Upper lobe of right lung (tissue), 1 donor: ENCODE measurements around the gene OR5C1. TPM values are rescaled to one million over a fixed set of nuclear protein-coding genes. Genes with fewer than 3 reads are reported as not detected.
"Not testable (repeated sequence)": the region's sequence is repeated elsewhere in the genome, so short reads cannot be mapped to it uniquely, and the experiment has no call there.

ENCODE experiments used
- ATAC-seq: fragments of 200-7000 bp; cut with Tn5 transposase; one replicate; pipeline ENCODE4 v1.9.1; 2020; ENCODE audit warnings: mild to moderate bottlenecking, moderate library complexity
- DNase-seq: peaks from one replicate; pipeline ENCODE4 v3.0.0-alpha.2; 2020
- H3K27ac ChIP-seq: fragments of 200-600 bp; one replicate; pipeline ENCODE4 v1.8.0; 2022
- H3K27me3 ChIP-seq: fragments of 200-600 bp; one replicate; pipeline ENCODE4 v1.8.0; 2022; ENCODE audit warnings: mild to moderate bottlenecking
- H3K36me3 ChIP-seq: fragments of 200-600 bp; one replicate; pipeline ENCODE4 v1.8.0; 2022
- H3K4me1 ChIP-seq: fragments of 200-600 bp; one replicate; pipeline ENCODE4 v1.8.0; 2022
- H3K4me3 ChIP-seq: fragments of 200-600 bp; one replicate; pipeline ENCODE4 v1.8.0; 2022; ENCODE audit warnings: mild to moderate bottlenecking
- H3K9me3 ChIP-seq: fragments of 200-600 bp; one replicate; pipeline ENCODE4 v1.8.0; 2022
- intact Hi-C: fragments of 100-400 bp; cut with DNase I; formaldehyde crosslinking; loops from one replicate; pipeline ENCODE4 v1.11.0; 2022
- total RNA-seq: library from RNA; stranded (reverse); fragmentation: NEBNext Ultra II Directional; extraction: Animal tissue kit (Norgen Biotek cat#: 25700); gene quantifications from one replicate; pipeline ENCODE4 v1.2.1, GENCODE V29; 2021
- TF ChIP-seq, protein P1 (sequence below): fragments of 200-600 bp; IDR thresholded peaks from one replicate; pipeline ENCODE4 v1.8.0; 2022; ENCODE audit warnings: antibody characterized with exemption
- donor health status: DM: no; HTN: yes; CAD: no; lungs with severe emphysema.

OR5C1 gene
- total RNA-seq, 1 donor from 2014 or later, result not detected

DNA sequence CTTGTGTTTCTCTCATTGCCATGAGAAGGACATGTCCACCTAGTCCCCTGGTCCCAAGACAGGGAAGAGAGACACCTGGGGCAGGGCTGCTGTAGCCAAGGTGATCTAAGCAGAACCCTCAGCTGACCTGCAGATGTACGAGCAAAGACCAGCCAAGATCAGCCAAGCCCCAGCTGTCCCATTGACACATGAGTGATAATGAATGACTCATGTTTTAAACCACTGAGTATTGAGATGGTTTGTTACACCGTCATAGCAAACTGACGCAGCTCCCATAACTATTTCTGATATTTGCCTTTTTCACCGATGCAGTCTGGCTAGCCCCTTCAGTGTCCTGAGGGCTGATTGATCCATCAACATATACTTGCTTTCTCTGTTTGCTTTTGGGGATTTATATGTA lies 17.9 kb downstream of the OR5C1 start:
- intact Hi-C loops, result loop anchor here (10.0 kb wide), 1 partner anchor 342 kb away; no protein-coding TSS in a partner anchor
- TF ChIP-seq, protein P1, sequence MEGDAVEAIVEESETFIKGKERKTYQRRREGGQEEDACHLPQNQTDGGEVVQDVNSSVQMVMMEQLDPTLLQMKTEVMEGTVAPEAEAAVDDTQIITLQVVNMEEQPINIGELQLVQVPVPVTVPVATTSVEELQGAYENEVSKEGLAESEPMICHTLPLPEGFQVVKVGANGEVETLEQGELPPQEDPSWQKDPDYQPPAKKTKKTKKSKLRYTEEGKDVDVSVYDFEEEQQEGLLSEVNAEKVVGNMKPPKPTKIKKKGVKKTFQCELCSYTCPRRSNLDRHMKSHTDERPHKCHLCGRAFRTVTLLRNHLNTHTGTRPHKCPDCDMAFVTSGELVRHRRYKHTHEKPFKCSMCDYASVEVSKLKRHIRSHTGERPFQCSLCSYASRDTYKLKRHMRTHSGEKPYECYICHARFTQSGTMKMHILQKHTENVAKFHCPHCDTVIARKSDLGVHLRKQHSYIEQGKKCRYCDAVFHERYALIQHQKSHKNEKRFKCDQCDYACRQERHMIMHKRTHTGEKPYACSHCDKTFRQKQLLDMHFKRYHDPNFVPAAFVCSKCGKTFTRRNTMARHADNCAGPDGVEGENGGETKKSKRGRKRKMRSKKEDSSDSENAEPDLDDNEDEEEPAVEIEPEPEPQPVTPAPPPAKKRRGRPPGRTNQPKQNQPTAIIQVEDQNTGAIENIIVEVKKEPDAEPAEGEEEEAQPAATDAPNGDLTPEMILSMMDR, result no peak
- no peak for DNase-seq

DNA sequence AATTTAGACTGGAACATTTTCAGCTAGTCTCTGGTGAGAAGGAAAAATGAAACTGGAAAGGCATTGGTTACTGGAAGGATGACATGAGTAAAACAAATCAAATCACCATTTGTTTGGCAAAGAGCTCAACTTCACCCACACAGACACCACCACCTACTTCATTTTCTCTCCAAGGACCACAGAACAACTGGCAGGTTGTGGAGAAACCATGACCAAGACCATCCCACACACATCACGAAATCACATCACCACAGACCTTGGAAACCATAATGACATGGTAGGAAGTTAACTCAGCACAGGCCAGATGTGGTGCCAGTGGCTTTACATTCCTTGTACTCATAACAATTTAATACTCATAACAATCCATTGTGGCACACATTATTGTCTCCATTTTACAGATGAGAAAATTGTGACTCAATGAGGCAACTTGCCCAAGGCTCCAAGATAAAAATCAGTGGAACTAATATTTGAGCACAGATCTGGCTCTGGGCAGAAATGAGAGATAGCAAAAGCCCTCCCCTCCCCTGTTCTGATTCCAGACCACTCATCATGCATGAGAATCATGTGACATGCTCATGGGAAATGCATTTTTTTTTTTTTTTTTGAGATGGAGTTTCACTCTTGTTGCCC lies 18.7 kb downstream of the OR5C1 start:
- TF ChIP-seq, protein P1, result no peak
- Histone ChIP-seq H3K9me3 (no peaks in the 10 kb centered on the region), H3K4me1 (no peaks in the 10 kb centered on the region), H3K27me3 (no peaks in the 10 kb centered on the region), H3K4me3 (no peak overlapping the region), H3K27ac (no peak overlapping the region), H3K36me3 (no peaks in the 10 kb centered on the region)
- intact Hi-C loops, result loop anchor here (10.0 kb wide), 1 partner anchor 343 kb away; no protein-coding TSS in a partner anchor
- no peak for DNase-seq
- ATAC-seq, result peak; percentile 30

More for the DNA sequence above, 17.9 kb downstream of the OR5C1 start:
- Histone ChIP-seq H3K9me3 (no peaks in the 10 kb centered on the region), H3K4me1 (no peaks in the 10 kb centered on the region), H3K27me3 (no peaks in the 10 kb centered on the region), H3K36me3 (no peaks in the 10 kb centered on the region), H3K4me3 (no peak overlapping the region), H3K27ac (no peak overlapping the region)
- ATAC-seq, result no peak

DNA sequence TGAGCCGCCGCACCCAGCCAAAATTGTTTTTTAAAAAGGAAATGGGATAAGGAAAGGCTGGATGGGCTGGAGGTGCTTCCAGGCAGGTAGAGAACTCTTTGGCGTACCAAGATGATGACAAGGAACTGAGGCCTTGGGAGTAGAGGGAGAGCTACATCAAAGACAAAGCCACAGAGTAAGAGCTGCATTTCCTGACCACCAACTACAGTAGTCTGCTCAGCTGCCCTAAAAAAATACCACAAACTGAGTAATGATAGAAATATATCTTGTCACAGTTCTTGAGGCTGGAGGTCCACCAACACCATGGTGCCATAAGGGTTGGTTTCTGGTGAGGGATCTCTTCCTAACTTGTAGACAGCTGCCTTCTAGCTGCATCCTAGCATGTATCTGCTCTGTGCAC lies 19.4 kb downstream of the OR5C1 start:
- Histone ChIP-seq H3K4me1 (no peaks in the 10 kb centered on the region), H3K4me3 (no peak overlapping the region), H3K27me3 (no peaks in the 10 kb centered on the region), H3K9me3 (no peaks in the 10 kb centered on the region), H3K36me3 (no peaks in the 10 kb centered on the region), H3K27ac (no peak overlapping the region)
- ATAC-seq (no peak), DNase-seq (no peak)
- TF ChIP-seq, protein P1, result no peak
- intact Hi-C loops, result loop anchor here (10.0 kb wide), 1 partner anchor 343 kb away; no protein-coding TSS in a partner anchor

DNA sequence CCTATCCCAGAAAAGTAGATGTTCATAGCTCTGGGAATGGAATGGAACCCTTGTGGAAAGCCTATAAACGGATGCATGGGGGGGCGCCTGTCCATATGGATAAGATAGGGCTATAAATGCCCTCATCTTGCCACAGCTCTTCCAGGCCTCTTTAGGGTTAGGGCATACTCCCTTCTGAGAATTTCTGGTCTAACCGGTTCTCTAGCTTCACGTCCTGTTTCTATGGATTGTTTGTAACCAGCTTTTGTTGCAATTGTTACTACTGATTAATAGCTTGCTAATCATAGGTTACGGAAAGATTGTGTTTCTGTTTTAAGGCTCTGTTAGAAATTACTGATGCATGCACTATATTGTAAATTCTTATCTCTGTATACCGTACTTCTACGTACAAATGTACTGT lies 20.5 kb downstream of the OR5C1 start:
- not testable (repeated sequence) for H3K36me3 ChIP-seq, H3K27me3 ChIP-seq, H3K4me3 ChIP-seq, H3K9me3 ChIP-seq, ATAC-seq, H3K4me1 ChIP-seq, H3K27ac ChIP-seq, DNase-seq
- intact Hi-C loops, result loop anchor here (10.0 kb wide), 1 partner anchor 344 kb away; no protein-coding TSS in a partner anchor

DNA sequence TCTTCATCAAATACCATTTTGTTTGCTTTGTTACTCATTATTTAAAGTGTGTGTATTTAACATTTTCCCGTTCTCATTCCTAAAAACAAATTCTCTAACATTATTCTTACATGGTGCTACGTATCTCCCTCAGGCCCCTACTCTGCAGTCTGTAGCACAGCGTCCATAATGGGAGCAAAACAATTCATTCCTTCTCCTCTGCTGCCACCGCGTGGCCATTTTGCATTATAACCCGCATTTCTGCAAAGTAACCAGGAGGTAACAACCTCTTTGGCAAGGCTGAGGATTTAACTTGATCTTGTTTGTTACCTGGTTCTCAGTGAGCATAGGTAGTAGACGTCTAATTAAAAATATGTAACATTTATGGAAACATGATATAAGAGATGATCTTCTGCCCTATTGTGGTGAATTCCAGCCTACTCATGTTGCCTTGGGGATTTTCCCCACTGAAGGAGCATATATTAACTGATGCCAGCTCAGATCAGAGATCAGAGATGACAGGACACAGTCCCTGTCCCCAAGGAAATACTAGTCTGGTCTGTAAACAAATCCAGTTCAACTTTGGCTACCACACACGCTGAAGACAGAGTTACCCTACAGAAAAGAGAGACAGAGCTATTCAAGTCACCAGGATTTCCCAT lies 21.7 kb downstream of the OR5C1 start:
- no peak overlapping the region for H3K27ac ChIP-seq
- TF ChIP-seq, protein P1, result peak; percentile 77
- intact Hi-C loops, result no loop called here
- no peaks in the 10 kb centered on the region for H3K9me3 ChIP-seq
- H3K4me1 ChIP-seq, result peaks cover 11% of the 10 kb centered on the region
- ATAC-seq, result peak; percentile 95
- H3K4me3 ChIP-seq, result no peak overlapping the region
- DNase-seq, result peak; percentile 74
- no peaks in the 10 kb centered on the region for H3K36me3 ChIP-seq
- no peaks in the 10 kb centered on the region for H3K27me3 ChIP-seq

DNA sequence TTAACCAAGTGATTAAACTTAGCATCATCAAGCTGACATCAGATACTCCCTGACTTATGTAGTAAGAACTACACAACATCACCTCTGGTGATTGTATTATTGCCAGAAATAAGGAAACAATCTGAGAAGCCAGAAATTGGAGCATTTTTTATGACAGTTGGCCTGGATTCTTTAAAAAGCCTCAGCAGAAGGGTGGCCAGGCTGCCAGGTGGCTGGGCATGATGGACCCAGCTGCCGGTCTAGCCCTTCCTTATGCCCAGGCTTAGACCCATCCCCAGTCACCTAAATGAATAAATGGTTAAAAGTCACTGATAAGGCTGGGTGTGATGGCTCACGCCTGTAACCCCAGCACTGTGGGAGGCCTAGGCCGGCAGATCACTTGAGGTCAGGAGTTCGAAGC lies 24.0 kb downstream of the OR5C1 start:
- Histone ChIP-seq H3K27ac (no peak overlapping the region), H3K4me1 (peaks cover 27% of the 10 kb centered on the region), H3K4me3 (no peak overlapping the region), H3K9me3 (no peaks in the 10 kb centered on the region), H3K36me3 (peaks cover 7% of the 10 kb centered on the region), H3K27me3 (no peaks in the 10 kb centered on the region)
- TF ChIP-seq, protein P1, result no peak
- intact Hi-C loops, result no loop called here
- ATAC-seq (no peak), DNase-seq (no peak)
